SU-DHL-6 (cell line): ENCODE results near the gene ZSCAN10.

ENCODE experiments used
- EZH2phosphoT487 ChIP-seq: fragments of 200-600 bp; sonication (generic), shearing (Covaris generic); conservative IDR thresholded peaks from 2 replicates; pipeline ENCODE4 v1.6.1; 2018; ENCODE audit warnings: mild to moderate bottlenecking, antibody characterized with exemption, low read length, moderate library complexity, mixed read lengths
- TF ChIP-seq, protein P1 (sequence below): fragments of 200-600 bp; sonication (generic); IDR thresholded peaks from one replicate; pipeline ENCODE4 v1.5.1; 2017; ENCODE audit warnings: antibody characterized with exemption, mild to moderate bottlenecking, low read length, moderate library complexity; ENCODE audit not compliant: insufficient read depth, poor library complexity, severe bottlenecking

DNA sequence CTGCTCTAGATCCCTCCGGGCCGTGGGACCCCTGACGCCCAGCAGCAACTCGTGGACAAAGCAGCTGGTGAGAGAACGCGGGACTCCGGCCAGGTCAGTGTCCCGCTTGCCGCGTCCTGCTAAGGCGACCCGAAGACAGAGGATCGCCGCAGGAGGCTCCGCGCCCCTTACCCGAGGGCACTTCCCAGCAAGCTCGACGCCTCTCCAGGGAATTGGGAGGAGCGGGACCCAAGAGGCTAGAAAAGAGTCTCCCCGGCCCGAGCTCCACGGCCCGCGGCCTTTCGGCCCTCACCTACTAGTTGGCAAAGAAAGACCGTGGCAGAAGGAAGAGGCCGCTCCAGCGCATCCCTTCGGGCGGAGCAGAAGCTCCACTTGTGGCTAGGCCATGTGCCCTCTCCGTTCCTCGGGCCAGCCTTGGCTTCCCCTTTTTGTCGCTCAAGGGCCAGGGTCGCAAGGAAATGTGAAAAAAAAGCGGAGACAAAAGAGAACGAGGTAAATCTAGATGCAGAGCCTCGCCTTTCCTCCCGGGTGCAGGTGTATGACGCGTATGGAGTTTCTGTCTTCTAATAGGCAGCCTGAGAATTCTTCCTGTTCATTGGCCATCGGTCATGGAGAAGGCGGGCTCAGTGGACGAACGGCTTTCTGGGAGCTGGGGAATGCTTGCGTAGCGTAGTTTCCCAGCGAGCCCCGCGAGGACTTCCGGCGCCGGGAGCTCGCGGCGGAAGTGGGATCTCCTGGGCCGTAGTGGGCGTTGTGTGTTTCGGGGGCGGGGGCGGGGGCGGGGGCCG lies 35.4 kb upstream of the ZSCAN10 start, which contains the start of gene ZNF213:
- TF ChIP-seq, protein P1, sequence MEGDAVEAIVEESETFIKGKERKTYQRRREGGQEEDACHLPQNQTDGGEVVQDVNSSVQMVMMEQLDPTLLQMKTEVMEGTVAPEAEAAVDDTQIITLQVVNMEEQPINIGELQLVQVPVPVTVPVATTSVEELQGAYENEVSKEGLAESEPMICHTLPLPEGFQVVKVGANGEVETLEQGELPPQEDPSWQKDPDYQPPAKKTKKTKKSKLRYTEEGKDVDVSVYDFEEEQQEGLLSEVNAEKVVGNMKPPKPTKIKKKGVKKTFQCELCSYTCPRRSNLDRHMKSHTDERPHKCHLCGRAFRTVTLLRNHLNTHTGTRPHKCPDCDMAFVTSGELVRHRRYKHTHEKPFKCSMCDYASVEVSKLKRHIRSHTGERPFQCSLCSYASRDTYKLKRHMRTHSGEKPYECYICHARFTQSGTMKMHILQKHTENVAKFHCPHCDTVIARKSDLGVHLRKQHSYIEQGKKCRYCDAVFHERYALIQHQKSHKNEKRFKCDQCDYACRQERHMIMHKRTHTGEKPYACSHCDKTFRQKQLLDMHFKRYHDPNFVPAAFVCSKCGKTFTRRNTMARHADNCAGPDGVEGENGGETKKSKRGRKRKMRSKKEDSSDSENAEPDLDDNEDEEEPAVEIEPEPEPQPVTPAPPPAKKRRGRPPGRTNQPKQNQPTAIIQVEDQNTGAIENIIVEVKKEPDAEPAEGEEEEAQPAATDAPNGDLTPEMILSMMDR = no peak
- TF ChIP-seq EZH2phosphoT487 = no peak
